HG02798 (cell line): ENCODE measurements around the gene ABLIM3.
"Not testable (repeated sequence)": the region's sequence is repeated elsewhere in the genome, so short reads cannot be mapped to it uniquely, and the experiment has no call there.

Experiments
- ATAC-seq: cut with Tn5 transposase; IDR thresholded peaks from one replicate; pipeline ENCODE4 v1.9.1; 2021; ENCODE audit warnings: mild to moderate bottlenecking; ENCODE audit not compliant: unreplicated experiment, poor library complexity

ABLIM3 gene

GRCh38 chr5:149182241-149182640 is 40.9 kb downstream of the ABLIM3 start:
- ATAC-seq: no peak

GRCh38 chr5:149185067-149185466 is 43.8 kb downstream of the ABLIM3 start:
- no peak for ATAC-seq

GRCh38 chr5:149186506-149186905 is 45.2 kb downstream of the ABLIM3 start:
- ATAC-seq: no peak

- not testable (repeated sequence) for ATAC-seq
These were observed 46.3 kb downstream of the ABLIM3 start for GRCh38 chr5:149187617-149188016.

GRCh38 chr5:149188383-149188782 is 47.1 kb downstream of the ABLIM3 start:
- ATAC-seq: no peak

GRCh38 chr5:149195337-149195887 is 54.1 kb downstream of the ABLIM3 start:
- ATAC-seq: no peak

GRCh38 chr5:149195962-149196361 is 54.7 kb downstream of the ABLIM3 start:
- ATAC-seq: no peak

- no peak for ATAC-seq
These were observed 56.9 kb downstream of the ABLIM3 start for GRCh38 chr5:149198148-149198547.

GRCh38 chr5:149200355-149200754 is 59.1 kb downstream of the ABLIM3 start:
- ATAC-seq: no peak

GRCh38 chr5:149201121-149201637 is 59.9 kb downstream of the ABLIM3 start:
- no peak for ATAC-seq

- ATAC-seq: no peak
These were observed 61.7 kb downstream of the ABLIM3 start for GRCh38 chr5:149202910-149203451.

GRCh38 chr5:149203921-149204441 is 62.7 kb downstream of the ABLIM3 start:
- ATAC-seq: no peak

- no peak for ATAC-seq
These were observed 64.6 kb downstream of the ABLIM3 start for GRCh38 chr5:149205625-149206523.

GRCh38 chr5:149206524-149207141 is 65.3 kb downstream of the ABLIM3 start:
- no peak for ATAC-seq

GRCh38 chr5:149207831-149208230 is 66.5 kb downstream of the ABLIM3 start:
- ATAC-seq: no peak

- ATAC-seq: no peak
These were observed 68.9 kb downstream of the ABLIM3 start for GRCh38 chr5:149210225-149210624.

- ATAC-seq: no peak
These were observed 69.7 kb downstream of the ABLIM3 start for GRCh38 chr5:149210968-149211490.

- ATAC-seq: no peak
These were observed 70.3 kb downstream of the ABLIM3 start for GRCh38 chr5:149211566-149211965.

GRCh38 chr5:149212198-149212951 is 71.1 kb downstream of the ABLIM3 start:
- ATAC-seq: no peak
